A549 treated with ZK216348 at 1 μM for 4 hours (cell line): ENCODE data around the gene TSC2. TPM values are rescaled to one million over a fixed set of nuclear protein-coding genes. Genes with fewer than 3 reads are reported as not detected.

Experiments
- total RNA-seq: library from RNA; stranded (reverse); fragments of 200-300 nt; extraction: Qiagen RNA extraction; gene quantifications from 5 replicates; pipeline ENCODE4 v1.2.3, GENCODE V29; 2022; ENCODE audit warnings: low read depth

Gene TSC2
- 27.2 to 50.2 TPM (median 37.1 TPM) in 5 replicates for total RNA-seq

GRCh38 chr16:2047330-2048115 is at the start of gene TSC2, which contains the start of gene NTHL1:
Gene TSC2, plus strand, starts transcription at chr16:2047985. Its CDS starts 631 bp downstream, at chr16:2048616.
Gene NTHL1, minus strand, starts transcription at chr16:2047834. Its CDS starts 11 bp downstream, at chr16:2047823.

GRCh38 chr16:2009791-2010510 is 37.8 kb upstream of the TSC2 start, which contains the start of gene ZNF598:
Gene ZNF598, minus strand, starts transcription at chr16:2009821.

GRCh38 chr16:2019518-2019920 is 28.3 kb upstream of the TSC2 start, which contains the start of gene NPW:
Gene NPW, plus strand, starts transcription at chr16:2019785.

DNA sequence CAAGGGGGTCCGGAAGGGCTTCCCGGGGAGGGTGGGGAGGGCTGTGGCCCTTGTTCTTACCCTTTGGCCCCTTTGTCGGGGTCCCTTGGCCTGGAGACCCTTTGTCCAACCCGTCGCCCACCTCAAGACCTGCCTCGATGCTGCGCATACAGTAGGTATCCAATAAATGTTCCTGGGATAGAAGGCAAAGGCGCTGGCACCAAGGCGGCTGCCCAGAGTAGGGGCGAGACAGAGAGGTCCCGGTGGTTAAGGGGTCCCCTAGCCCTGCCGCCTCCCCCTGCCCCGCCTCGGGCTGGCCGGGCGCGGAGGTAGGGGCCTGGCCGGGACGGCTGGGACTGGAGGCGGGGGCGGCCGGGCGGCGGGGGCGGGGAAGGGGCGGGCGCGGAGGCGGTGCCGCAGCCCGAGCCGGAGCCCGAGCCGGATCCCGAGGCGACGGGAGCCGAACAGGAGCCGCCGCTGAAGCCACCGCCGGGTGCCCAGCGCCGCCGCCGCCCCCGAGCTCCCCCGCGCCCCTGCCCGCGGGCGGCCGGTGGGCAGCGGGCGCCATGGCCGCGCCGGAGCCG is 21.2 kb upstream of the TSC2 start, which contains the start of gene NHERF2:
TSS of gene NHERF2 (plus strand) at position 442 of the 563 bp plus-strand sequence. CDS start at position 546, 104 bp downstream.

GRCh38 chr16:2135770-2136490 is 88.1 kb downstream of the TSC2 start, which contains the start of gene PKD1:
Gene PKD1, minus strand, starts transcription at chr16:2135898. Its CDS starts 209 bp downstream, at chr16:2135689.

Other genes starting within 250 kb of the TSC2 start
- gene HAGH, start 221.2 kb upstream of the TSC2 start, total RNA-seq: 47.2 to 80.4 TPM (median 68.8 TPM) in 5 replicates
- gene FAHD1, start 220.8 kb upstream of the TSC2 start, total RNA-seq: 37.1 to 52.6 TPM (median 47.0 TPM) in 5 replicates
- 1.5 to 2.0 TPM (median 1.5 TPM) in 5 replicates for gene MEIOB, start 175.8 kb upstream of the TSC2 start, total RNA-seq
- gene HS3ST6, start 129.6 kb upstream of the TSC2 start, total RNA-seq: 1.9 to 3.8 TPM (median 2.9 TPM) in 5 replicates
- gene MSRB1, start 104.8 kb upstream of the TSC2 start, total RNA-seq: 21.6 to 40.8 TPM (median 38.3 TPM) in 5 replicates
- not detected in 5 replicates for gene RPL3L, start 93.3 kb upstream of the TSC2 start, total RNA-seq
- 246 to 312 TPM (median 253 TPM) in 5 replicates for gene NDUFB10, start 88.4 kb upstream of the TSC2 start, total RNA-seq
- 2,814 to 5,362 TPM (median 5,215 TPM) in 5 replicates for gene RPS2, start 83.2 kb upstream of the TSC2 start, total RNA-seq
- not detected in 5 replicates for gene RNF151, start 81.1 kb upstream of the TSC2 start, total RNA-seq
- 22.3 to 41.6 TPM (median 37.2 TPM) in 5 replicates for gene TBL3, start 75.9 kb upstream of the TSC2 start, total RNA-seq
- gene NOXO1, start 66.5 kb upstream of the TSC2 start, total RNA-seq: 0.24 to 0.63 TPM (median 0.34 TPM) in 4 of 5 replicates, not detected in the other
- 29.3 to 47.4 TPM (median 42.7 TPM) in 5 replicates for gene GFER, start 63.8 kb upstream of the TSC2 start, total RNA-seq
- gene SYNGR3, start 58.0 kb upstream of the TSC2 start, total RNA-seq: 4.4 to 8.7 TPM (median 8.3 TPM) in 5 replicates
- 34.2 to 63.9 TPM (median 59.5 TPM) in 5 replicates for gene ZNF598, start 38.2 kb upstream of the TSC2 start, total RNA-seq
- 0.65 to 1.6 TPM (median 1.1 TPM) in 4 of 5 replicates, not detected in the other for gene NPW, start 28.2 kb upstream of the TSC2 start, total RNA-seq
- gene NHERF2, start 21.1 kb upstream of the TSC2 start, total RNA-seq: 32.5 to 64.5 TPM (median 58.3 TPM) in 5 replicates
- gene NTHL1, start 151 bp upstream of the TSC2 start, total RNA-seq: 30.3 to 50.9 TPM (median 43.8 TPM) in 5 replicates
- gene PKD1, start 87.9 kb downstream of the TSC2 start, total RNA-seq: 27.4 to 65.1 TPM (median 52.5 TPM) in 5 replicates
- 3.0 to 4.2 TPM (median 3.6 TPM) in 5 replicates for gene RAB26, start 100.6 kb downstream of the TSC2 start, total RNA-seq
- gene TRAF7, start 107.8 kb downstream of the TSC2 start, total RNA-seq: 26.8 to 66.2 TPM (median 54.0 TPM) in 5 replicates
- gene CASKIN1, start 148.6 kb downstream of the TSC2 start, total RNA-seq: 0.29 to 1.5 TPM (median 0.56 TPM) in 5 replicates
- gene MLST8, start 157.5 kb downstream of the TSC2 start, total RNA-seq: 33.6 to 52.3 TPM (median 51.7 TPM) in 5 replicates
- 2.8 to 6.7 TPM (median 5.2 TPM) in 5 replicates for gene BRICD5, start 162.9 kb downstream of the TSC2 start, total RNA-seq
- gene PGP, start 166.9 kb downstream of the TSC2 start, total RNA-seq: 14.5 to 39.0 TPM (median 37.6 TPM) in 5 replicates
- 11.9 to 30.7 TPM (median 24.8 TPM) in 5 replicates for gene E4F1, start 175.6 kb downstream of the TSC2 start, total RNA-seq
- gene DNASE1L2, start 188.5 kb downstream of the TSC2 start, total RNA-seq: 0.75 to 2.1 TPM (median 1.6 TPM) in 5 replicates
- 41.0 to 92.8 TPM (median 86.3 TPM) in 5 replicates for gene ECI1, start 203.6 kb downstream of the TSC2 start, total RNA-seq
- 254 to 289 TPM (median 260 TPM) in 5 replicates for gene RNPS1, start 220.1 kb downstream of the TSC2 start, total RNA-seq